Activated T-cell treated with anti-CD3 and anti-CD28 coated beads for 4 hours (primary cell): ENCODE results near the gene FIZ1.
"Not testable (repeated sequence)": the region's sequence is repeated elsewhere in the genome, so short reads cannot be mapped to it uniquely, and the experiment has no call there.

ENCODE experiments used
- DNase-seq: peaks from one replicate; pipeline ENCODE4 v3.0.0-alpha.2; 2020

FIZ1 gene

DNA sequence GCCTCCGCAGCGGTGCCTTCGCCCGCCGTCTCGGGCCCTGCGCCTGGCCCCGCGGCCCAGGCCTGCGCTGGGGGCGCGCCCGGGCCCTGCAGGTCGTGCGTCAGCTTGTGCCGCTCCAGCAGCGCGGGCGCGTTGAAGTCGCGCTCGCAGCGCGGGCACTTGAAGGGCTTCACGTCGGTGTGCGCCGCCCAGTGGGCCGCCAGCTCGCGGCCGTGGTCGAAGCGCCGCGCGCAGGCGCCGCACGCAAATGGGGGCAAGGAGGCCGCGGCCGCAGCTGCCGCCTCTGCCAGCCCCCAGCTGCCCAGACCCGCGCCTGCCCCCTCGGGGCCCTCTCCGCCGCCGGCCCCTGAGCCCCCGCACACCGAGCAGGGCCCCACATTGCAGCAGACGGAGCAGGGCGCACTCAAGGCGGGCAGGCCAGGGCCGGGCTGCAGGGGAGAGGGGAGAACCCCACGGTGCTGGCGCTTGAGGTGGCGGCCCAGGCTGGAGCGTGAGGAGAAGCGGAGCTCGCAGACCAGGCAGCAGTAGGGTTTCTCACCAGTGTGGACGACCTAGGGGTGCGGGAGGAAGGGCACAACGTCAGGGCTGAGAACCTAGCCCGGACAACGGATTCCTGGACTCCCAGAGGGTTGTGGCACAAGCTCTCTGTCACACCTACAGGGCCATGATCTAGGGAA is 6.1 kb downstream of the FIZ1 start:
- no peak for DNase-seq

- no peak for DNase-seq
Observed at GRCh38 chr19:55592391-55593090, 6.8 kb downstream of the FIZ1 start.

- no peak for DNase-seq
Observed at GRCh38 chr19:55591555-55591954, 7.8 kb downstream of the FIZ1 start.

DNA sequence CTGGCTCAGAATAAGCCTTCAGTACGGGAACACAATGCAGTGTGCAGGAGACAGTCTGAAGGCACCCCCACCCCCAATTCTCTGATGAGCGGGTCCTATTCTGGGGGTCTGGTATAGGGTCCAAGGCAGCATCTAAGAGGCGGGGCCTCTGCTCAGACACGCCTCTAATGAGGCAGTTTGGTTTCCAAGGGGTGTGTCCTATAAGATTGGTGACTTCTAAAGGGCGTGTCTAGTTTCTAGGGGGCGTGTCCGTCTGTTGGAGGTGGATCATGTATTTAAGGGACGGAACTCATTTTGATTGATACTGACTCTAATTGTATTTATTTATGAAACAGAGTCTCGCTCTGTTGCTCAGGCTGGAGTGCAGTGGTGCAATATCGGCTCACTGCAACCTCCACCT is 8.7 kb downstream of the FIZ1 start:
- no peak for DNase-seq

GRCh38 chr19:55590109-55590508 is 9.2 kb downstream of the FIZ1 start:
- no peak for DNase-seq

DNA sequence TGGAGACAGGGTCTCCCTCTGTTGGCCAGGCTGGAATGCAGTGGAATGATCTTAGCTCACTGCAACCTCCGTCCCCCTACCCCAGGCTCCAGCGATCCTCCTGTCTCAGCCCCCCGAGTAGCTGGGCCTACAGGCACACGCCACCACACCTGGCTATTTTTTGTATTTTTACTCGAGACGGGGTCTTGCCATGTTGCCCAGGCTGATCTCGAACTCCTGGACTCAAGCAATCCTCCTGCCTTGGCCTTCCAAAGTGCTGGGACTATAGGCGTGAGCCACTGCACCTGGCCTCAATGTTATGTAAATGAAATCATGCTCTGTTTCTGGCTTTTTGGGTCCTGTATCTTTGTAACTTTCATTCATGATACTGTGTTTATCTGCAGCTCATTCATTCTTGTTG is 10.6 kb downstream of the FIZ1 start:
- DNase-seq, result no peak

- peak; percentile 90 for DNase-seq
Observed at GRCh38 chr19:55586976-55587668, 12.2 kb downstream of the FIZ1 start.

DNA sequence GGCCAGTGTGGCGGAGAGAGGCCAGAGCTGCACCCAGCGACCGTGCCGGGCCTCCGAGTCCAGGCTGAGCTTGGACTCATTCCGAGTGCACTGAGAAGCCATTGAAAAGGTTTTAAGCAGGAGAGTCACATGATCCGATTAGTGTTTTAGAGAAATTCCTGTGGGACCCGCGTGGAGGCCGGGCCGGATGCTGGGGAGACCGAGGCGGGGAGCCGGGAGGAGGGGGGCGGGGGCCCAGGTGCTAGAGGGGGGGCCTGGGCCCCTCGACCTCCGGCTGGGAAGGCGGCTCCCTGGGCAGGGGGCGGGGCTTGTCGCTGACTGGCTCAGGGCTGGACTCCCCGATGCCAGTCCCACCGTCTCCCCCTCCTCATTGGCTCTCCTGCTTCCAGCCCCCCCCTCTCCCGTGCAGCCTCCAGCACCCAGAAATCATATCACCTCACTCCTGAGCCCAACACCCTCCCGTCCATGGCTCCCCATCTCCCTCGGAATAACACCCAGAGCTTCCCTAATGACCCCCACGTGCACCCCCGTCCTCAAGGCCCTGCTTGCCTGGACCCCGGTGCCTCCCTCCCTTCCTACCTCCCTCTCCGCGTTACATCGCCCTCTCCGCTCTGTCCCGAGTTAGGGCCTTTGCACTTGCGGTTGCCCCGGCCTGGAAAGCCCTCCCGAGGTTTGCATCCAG is 13.5 kb downstream of the FIZ1 start:
- no peak for DNase-seq

DNA sequence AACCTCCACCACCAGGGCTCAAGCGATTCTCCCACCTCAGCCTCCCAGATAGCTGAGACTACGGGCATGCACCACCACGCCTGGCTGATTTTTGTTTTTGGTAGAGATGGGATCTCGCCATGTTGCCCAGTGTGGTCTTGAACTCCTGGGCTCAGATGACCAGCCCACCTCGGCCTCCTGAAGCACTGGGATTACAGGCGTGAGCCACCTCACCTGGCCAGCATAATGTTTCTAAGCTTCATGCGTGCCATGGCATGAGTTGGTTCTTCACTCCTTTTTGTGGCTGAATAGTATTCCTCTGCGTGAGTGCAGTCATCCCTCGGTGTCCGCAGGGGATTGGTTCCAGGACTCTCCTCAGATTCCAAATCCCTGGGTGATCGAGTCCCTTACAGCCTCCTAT is 14.4 kb downstream of the FIZ1 start:
- no peak for DNase-seq

- not testable (repeated sequence) for DNase-seq
Observed at GRCh38 chr19:55583897-55584296, 15.4 kb downstream of the FIZ1 start.

GRCh38 chr19:55582284-55582683 is 17.0 kb downstream of the FIZ1 start:
- not testable (repeated sequence) for DNase-seq

- no peak for DNase-seq
Observed at GRCh38 chr19:55581823-55582223, 17.5 kb downstream of the FIZ1 start.

- DNase-seq, result no peak
Observed at GRCh38 chr19:55581145-55581822, 18.0 kb downstream of the FIZ1 start.

GRCh38 chr19:55580628-55581144 is 18.6 kb downstream of the FIZ1 start, which contains the start of gene ZNF579:
TSS of gene ZNF579 (minus strand) at chr19:55580848. CDS start at chr19:55579639, 1,209 bp downstream.
- peak; percentile 70 for DNase-seq

DNA sequence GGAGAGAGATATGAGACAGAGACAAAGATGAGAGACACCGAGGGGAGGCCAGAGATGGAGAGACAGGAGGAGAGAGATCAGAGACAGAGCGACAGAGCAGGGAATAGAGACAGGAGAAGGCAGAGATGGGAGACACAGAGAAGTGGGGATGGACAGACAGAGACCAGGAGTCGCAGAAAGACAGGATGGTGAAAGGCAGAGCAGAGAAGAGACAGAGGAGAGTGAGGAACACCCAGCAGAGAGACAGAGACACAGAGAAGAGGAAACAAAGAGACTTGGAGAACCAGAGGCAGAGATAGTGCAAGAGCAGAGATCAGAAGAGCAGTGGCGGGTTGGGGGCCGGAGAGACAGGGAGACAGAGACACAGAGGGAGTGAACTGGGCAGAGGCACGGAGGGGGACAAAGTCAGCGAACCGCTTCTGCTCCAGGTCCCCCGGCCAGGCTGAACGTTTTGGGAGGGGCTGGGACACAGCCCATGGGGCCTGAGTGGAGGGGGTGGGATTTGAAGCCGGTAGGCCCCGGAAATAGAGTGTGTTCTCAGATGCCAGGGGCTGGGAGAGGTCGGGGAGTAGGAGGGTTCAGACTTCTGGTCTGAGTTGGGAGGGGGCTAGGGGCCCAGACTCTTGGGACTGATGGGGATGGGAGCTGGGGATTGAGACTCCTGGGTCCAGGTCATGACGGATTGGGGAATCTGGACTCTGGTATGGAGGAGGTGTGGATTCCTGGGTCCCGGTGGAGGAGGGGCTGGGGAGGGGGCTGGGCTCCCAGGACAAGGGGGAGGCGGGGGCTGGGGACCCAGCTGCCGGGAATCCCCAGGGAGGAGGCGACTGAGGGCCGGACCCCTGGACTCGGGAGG is 19.3 kb downstream of the FIZ1 start:
- DNase-seq, result no peak

DNA sequence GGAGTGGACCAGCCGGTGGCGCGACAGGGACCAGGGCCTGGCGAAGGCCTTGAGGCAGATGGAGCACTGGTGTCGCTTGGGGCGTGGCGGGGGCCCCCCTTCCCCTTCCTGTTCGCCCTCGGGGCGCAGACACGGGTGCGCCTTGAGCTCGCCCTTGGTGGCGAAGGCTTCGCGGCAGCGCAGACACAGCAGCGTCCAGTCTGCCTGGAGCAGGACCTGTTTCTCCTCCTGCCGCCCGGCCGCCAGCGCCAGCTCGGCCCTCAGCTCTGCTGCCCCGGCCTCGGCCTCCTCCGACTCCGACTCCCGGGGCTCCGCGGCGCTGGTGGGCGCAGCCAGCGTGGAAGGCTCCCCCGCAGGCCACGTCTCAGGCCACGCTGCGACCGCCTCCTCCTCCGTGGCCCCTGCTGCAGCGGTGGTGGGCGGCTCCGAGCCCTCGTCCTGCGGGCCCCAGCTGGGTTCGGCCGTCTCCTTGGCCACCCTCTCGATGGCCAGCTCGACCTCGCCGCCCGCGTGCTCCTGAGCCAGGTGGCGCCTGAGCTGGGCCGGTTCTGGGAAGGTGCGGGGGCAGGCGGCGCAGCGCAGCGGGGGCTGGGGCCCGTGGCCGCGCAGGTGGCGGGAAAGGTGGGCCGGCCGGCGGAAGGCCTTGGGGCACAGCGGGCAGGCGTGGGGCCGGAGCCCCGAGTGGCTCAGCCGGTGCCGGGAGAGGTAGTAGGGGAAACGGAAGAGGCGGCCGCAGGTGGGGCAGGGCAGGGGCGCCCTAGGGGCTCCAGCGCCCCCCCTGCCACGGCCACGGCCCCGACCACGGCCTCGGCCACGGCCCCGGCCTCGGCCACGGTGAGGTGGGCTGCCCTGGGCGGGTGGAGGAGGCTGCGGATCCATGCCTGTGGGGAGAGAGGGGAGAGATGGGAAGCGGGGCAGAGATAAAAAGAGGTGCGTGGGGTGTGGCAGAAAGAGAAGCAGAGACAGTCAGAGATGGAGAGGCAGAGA is 20.3 kb downstream of the FIZ1 start:
- no peak for DNase-seq

DNA sequence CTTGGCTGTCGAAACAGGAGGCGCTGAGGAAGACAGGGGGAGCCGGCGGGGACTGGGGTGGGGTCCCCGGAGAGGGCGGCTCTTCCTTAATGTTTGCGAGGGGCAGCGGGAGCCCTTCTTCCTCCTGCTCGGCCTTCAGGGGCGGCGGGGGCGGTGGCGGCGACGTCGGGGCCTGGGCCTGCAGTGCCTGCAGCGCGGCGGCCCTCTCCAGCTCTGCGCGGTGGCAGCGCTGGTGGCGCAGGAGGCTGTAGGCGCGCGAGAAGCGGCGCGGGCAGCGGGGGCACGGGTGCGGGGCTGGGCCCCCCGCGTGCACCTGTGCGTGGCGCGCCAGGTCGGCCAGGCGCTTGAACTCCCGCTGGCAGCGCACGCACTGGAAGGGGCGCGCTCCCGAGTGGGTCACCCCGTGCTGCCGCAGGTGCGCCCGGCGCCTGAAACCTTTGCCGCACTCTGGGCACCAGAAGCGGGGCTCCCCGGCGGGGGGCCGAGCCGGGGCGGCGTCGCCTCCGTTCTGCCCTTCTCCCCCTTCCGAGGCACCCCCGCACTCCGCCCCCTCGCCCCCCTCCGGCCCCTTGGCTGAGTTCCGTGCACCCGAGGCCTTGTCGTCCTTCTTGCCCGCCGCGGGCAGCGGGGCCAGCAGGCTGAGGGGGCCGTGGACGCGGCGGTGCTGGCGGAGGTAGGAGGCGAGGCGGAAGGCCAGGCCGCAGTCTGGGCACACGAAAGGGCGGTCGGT is 21.1 kb downstream of the FIZ1 start:
- DNase-seq, result no peak

DNA sequence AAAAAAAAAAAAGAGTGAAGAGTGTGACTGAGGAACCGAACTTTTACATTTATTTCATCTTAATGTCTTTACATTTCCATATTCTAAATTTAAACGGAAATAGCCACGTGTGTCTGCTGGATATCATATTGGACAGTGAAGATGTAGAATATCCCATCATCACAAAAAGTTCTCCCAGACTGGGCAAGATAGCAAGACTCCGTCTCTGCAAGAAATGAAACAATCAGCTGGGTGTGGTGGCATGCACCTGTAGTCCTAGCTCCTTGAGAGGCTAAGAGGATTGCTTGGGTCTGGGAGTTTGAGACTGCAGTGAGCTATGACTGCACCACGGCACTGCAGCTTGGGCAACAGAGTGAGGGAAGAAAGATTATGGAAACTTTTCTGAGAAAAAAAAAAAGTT is 22.6 kb downstream of the FIZ1 start:
- DNase-seq, result no peak

GRCh38 chr19:55573929-55574328 is 25.4 kb downstream of the FIZ1 start:
- DNase-seq, result not testable (repeated sequence)

DNA sequence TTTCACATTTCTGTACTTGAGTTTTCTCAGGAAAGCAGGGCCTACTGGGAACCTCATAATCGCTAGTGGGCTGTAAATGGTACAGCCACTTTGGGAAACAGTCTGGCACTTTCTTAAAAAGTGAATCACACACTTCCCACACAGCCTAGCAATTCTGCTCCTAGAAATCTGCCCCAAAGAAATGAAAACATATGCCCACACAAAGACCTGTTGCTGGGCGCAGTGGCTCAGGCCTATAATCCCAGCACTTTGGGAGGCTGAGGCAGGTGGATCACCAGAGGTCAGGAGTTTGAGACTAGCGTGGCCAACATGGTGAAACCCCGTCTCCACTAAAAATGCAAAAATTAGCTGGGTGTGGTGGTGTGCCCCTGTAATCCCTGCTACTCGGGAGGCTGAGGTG is 29.8 kb downstream of the FIZ1 start:
- not testable (repeated sequence) for DNase-seq
